Panc1 (cell line): ENCODE data around the gene RABGAP1. TPM values are rescaled to one million over a fixed set of nuclear protein-coding genes. Genes with fewer than 3 reads are reported as not detected.

Experiments used
- ATAC-seq: fragments of 200-7000 bp; cut with Tn5 transposase; 2 replicates; pipeline ENCODE4 v1.9.1; 2020; ENCODE audit warnings: mild to moderate bottlenecking, moderate library complexity
- BruUV-seq: library from RNA; stranded (reverse); fragments of 400-500 nt; replicated peaks from 2 replicates; lab custom pipeline; 2021; lab: Mats Ljungman, UMichigan
- CTCF ChIA-PET: fragments of 300-600 bp; sonication (Branson Sonifier 250); formaldehyde crosslinking; loops from one replicate; lab custom pipeline; 2022; ENCODE audit warnings: antibody characterized with exemption; lab: Charles Lee
- POLR2A ChIA-PET: fragments of 300-600 bp; sonication (Branson Sonifier 250); formaldehyde crosslinking; loops from one replicate; lab custom pipeline; 2022; ENCODE audit warnings: antibody characterized with exemption; lab: Charles Lee
- DNase-seq: peaks from one replicate; pipeline ENCODE4 v3.0.0-alpha.2; 2010; ENCODE audit warnings: low read depth, low spot score
- H3K27ac ChIP-seq: 2 replicates; pipeline ENCODE4 v1.5.1; 2011; ENCODE audit warnings: mild to moderate bottlenecking, low read length, inconsistent platforms
- H3K27me3 ChIP-seq: fragments of 200-500 bp; sonication (Bioruptor generic); 2 replicates; pipeline ENCODE4 v1.6.0; 2014; ENCODE audit warnings: low read length, inconsistent platforms; ENCODE audit not compliant: control insufficient read depth, insufficient read depth
- H3K36me3 ChIP-seq: fragments of 200-500 bp; sonication (Bioruptor generic); 2 replicates; pipeline ENCODE4 v1.5.1; 2014; ENCODE audit warnings: inconsistent platforms, mild to moderate bottlenecking, low read length, moderate library complexity; ENCODE audit not compliant: control insufficient read depth, insufficient read depth
- H3K4me1 ChIP-seq: 2 replicates; pipeline ENCODE4 v1.5.1; 2011; ENCODE audit warnings: inconsistent platforms, mild to moderate bottlenecking, low read length, moderate library complexity; ENCODE audit not compliant: control insufficient read depth, insufficient read depth
- H3K4me3 ChIP-seq, 2 experiments: 2 replicates each; pipeline ENCODE4 v1.5.1; 2011 to 2012; ENCODE audit warnings: low read depth in 2 of 2, low read length in 2 of 2, mild to moderate bottlenecking in 2 of 2, inconsistent platforms in 1 of 2, moderate library complexity in 1 of 2
- H3K9me3 ChIP-seq: fragments of 200-500 bp; sonication (Bioruptor generic); 2 replicates; pipeline ENCODE4 v1.5.1; 2014; ENCODE audit warnings: low read depth, mild to moderate bottlenecking, inconsistent platforms, low read length, moderate library complexity; ENCODE audit not compliant: control insufficient read depth, insufficient read depth
- CTCF ChIP-seq: fragments of 450-650 bp; IDR thresholded peaks from 2 replicates; pipeline ENCODE4 v1.5.1; 2017; ENCODE audit warnings: mild to moderate bottlenecking
- POLR2AphosphoS5 ChIP-seq: IDR thresholded peaks from 2 replicates; pipeline ENCODE4 v1.6.1; 2012; ENCODE audit warnings: mild to moderate bottlenecking, low read depth, low read length, moderate library complexity
- REST ChIP-seq, 2 experiments: IDR thresholded peaks; 2 replicates each; pipeline ENCODE4 v1.6.1; 2011 to 2012; ENCODE audit warnings: low read depth in 2 of 2, control low read depth in 1 of 2, low read length in 1 of 2, mild to moderate bottlenecking in 1 of 2, moderate library complexity in 1 of 2; ENCODE audit not compliant: insufficient read depth in 1 of 2
- SIN3A ChIP-seq: IDR thresholded peaks from 2 replicates; pipeline ENCODE4 v1.6.1; 2012; ENCODE audit warnings: low read depth, mild to moderate bottlenecking, low read length, moderate library complexity, borderline replicate concordance; ENCODE audit not compliant: insufficient read depth
- TCF7L2 ChIP-seq: IDR thresholded peaks from 2 replicates; pipeline ENCODE4 v1.6.1; 2011; ENCODE audit warnings: mild to moderate bottlenecking, low read depth, low read length, inconsistent platforms
- in situ Hi-C: cut with HindIII; loops from 2 replicates; pipeline ENCODE4 v1.10.0; 2016; ENCODE audit warnings: low sequenced_read_pairs, low pct_unique_long_range_greater_than_20kb
- intact Hi-C: fragments of 100-400 bp; cut with micrococcal nuclease; formaldehyde crosslinking; loops from one replicate; pipeline ENCODE4 v1.10.0; 2022; ENCODE audit not compliant: unreplicated experiment
- total RNA-seq: library from RNA; stranded (reverse); gene quantifications from one replicate; pipeline ENCODE4 v1.2.1, GENCODE V29; 2021; ENCODE audit not compliant: unreplicated experiment

The RABGAP1 gene
- total RNA-seq, 1 experiment from 2014 or later = 41.4 TPM

GRCh38 chr9:122998448-122998847 lies 57.6 kb downstream of the RABGAP1 start:
- CTCF ChIA-PET = interaction anchor here (0.6 kb wide), 1 partner anchor 361 kb away, joined by 3 read pairs; no protein-coding TSS in a partner anchor
- DNase-seq (no peak), ATAC-seq (no peak)
- BruUV-seq = no TSS peak
- Histone ChIP-seq H3K9me3 (no peaks in the 10 kb centered on the region), H3K4me1 (no peaks in the 10 kb centered on the region), H3K27ac (no peak overlapping the region), H3K4me3 (no peak overlapping the region), H3K36me3 (peaks cover 16% of the 10 kb centered on the region; the same call in 1 of the 2 replicates), H3K27me3 (no peaks in the 10 kb centered on the region)
- intact Hi-C loops (no loop called here), in situ Hi-C loops (no loop called here)
- TF ChIP-seq CTCF (no peak), SIN3A (no peak), TCF7L2 (no peak), POLR2AphosphoS5 (no peak), REST (IDR thresholded peaks at IDR 0.05; ENCODE audit: insufficient read depth in 1 of 2, low read depth in 2 of 2, low read length in 1 of 2) (no peak)
- POLR2A ChIA-PET = no interaction called here

- in situ Hi-C loops = no loop called here
- Histone ChIP-seq H3K36me3 (peaks cover 16% of the 10 kb centered on the region; the same call in 1 of the 2 replicates), H3K4me1 (no peaks in the 10 kb centered on the region), H3K9me3 (no peaks in the 10 kb centered on the region), H3K4me3 (no peak overlapping the region), H3K27me3 (no peaks in the 10 kb centered on the region), H3K27ac (no peak overlapping the region)
- intact Hi-C loops = no loop called here
- BruUV-seq = no TSS peak
- TF ChIP-seq POLR2AphosphoS5 (no peak), CTCF (no peak), SIN3A (no peak), TCF7L2 (no peak), REST (IDR thresholded peaks at IDR 0.05; ENCODE audit: insufficient read depth in 1 of 2, low read depth in 2 of 2, low read length in 1 of 2) (no peak)
- DNase-seq (no peak), ATAC-seq (no peak)
- POLR2A ChIA-PET = no interaction called here
- CTCF ChIA-PET = no interaction called here
Measured at GRCh38 chr9:123000371-123001068, 59.7 kb downstream of the RABGAP1 start.
